Neural crest cell (in vitro differentiated cells): ENCODE results near the gene SHISA8. TPM values are rescaled to one million over a fixed set of nuclear protein-coding genes. Genes with fewer than 3 reads are reported as not detected.
A peak's percentile ranks its signal among the peaks of the same experiment; 100 is the strongest.

Experiments
- DNase-seq: peaks from one replicate; pipeline ENCODE4 v3.0.0; 2021; ENCODE audit warnings: low read depth, mixed read lengths, low spot score
- H3K27ac Mint-ChIP-seq: one replicate; pipeline ENCODE4 v1.8.0; 2021; ENCODE audit warnings: mild to moderate bottlenecking, mixed read lengths; ENCODE audit not compliant: unreplicated experiment
- H3K27me3 Mint-ChIP-seq: 2 replicates; pipeline ENCODE4 v1.8.0; 2021; ENCODE audit warnings: low read depth, mild to moderate bottlenecking, mixed read lengths
- H3K36me3 Mint-ChIP-seq: 2 replicates; pipeline ENCODE4 v1.8.0; 2021; ENCODE audit warnings: low read depth, mild to moderate bottlenecking, mixed read lengths
- H3K4me1 Mint-ChIP-seq: 2 replicates; pipeline ENCODE4 v1.8.0; 2021; ENCODE audit warnings: mixed read lengths
- H3K4me3 Mint-ChIP-seq: one replicate; pipeline ENCODE4 v1.8.0; 2021; ENCODE audit warnings: mild to moderate bottlenecking, mixed read lengths
- H3K9me3 Mint-ChIP-seq: 2 replicates; pipeline ENCODE4 v1.8.0; 2021; ENCODE audit warnings: mixed read lengths
- total RNA-seq: library from RNA; stranded (reverse); gene quantifications from 2 replicates; pipeline ENCODE4 v1.2.1, GENCODE V29; 2021
- TF ChIP-seq, protein P1 (sequence below): fragments of 200-600 bp; sonication (generic); conservative IDR thresholded peaks from 2 replicates; pipeline ENCODE4 v1.5.0; 2021; ENCODE audit warnings: antibody characterized with exemption, mild to moderate bottlenecking

Gene SHISA8
- total RNA-seq, 1 donor from 2014 or later: 0.19 TPM

DNA sequence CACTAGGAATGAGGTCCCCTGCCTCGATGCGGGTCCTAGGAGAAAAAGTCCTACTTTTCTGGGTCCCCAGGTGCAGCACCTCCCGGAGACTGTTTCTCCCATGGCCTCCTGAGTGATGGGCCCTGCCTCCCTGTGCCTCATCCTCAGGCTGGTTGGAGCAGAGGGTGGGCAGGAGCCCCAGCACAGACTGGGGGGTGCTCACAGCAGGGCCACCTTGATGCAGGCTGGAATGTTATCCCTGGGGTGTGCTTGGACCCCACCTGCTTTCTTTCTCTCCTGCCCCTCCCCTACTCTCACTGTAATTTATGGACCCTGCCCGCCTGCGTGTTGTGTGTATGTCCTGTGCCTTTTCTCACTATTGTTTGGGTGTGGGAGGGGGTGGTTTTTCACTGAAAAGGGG, 8.1 kb downstream of the SHISA8 start:
- DNase-seq: no peak

DNA sequence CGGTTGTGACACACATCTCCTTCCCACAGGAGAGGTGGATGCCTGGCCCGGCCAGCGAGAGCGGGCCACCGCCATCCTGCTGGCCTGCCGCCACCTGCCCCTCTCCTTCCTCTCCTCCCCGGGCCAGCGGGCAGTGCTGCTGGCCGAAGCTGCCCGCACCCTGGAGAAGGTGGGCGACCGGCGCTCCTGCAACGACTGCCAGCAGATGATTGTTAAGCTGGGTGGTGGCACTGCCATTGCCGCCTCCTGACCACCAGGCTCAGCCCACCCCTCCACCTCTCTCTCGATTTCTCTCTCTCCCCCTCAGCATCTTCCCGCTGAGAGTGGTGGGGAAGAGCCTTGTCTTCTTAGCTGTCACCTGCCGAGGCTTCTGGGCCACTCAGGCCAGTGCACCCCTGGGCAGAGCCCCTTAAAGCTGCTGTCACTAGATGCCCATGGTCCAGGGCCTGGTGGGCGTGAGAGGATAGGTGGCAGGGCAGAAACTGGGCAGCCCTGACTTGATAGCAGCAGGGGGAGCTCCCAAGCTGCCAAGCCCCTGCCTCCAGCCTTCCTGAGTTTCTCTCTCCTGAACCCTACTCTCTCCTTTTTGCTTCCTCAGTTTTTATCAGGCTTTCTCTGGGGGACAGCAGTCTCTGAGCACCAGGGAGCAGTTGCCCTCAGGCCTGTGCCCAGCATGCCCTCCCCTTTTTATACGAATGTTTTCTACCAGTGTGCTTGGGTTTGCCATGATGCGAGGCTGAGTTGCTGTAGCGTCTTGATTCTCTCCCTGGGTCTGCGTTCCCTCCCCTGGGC, 9.3 kb downstream of the SHISA8 start:
- Mint-ChIP-seq H3K4me3 (no peak overlapping the region), H3K27ac (no peak overlapping the region), H3K4me1 (peaks cover 4% of the 10 kb centered on the region), H3K27me3 (peaks cover 34% of the 10 kb centered on the region), H3K9me3 (no peaks in the 10 kb centered on the region), H3K36me3 (peaks cover 10% of the 10 kb centered on the region)
- TF ChIP-seq, protein P1, sequence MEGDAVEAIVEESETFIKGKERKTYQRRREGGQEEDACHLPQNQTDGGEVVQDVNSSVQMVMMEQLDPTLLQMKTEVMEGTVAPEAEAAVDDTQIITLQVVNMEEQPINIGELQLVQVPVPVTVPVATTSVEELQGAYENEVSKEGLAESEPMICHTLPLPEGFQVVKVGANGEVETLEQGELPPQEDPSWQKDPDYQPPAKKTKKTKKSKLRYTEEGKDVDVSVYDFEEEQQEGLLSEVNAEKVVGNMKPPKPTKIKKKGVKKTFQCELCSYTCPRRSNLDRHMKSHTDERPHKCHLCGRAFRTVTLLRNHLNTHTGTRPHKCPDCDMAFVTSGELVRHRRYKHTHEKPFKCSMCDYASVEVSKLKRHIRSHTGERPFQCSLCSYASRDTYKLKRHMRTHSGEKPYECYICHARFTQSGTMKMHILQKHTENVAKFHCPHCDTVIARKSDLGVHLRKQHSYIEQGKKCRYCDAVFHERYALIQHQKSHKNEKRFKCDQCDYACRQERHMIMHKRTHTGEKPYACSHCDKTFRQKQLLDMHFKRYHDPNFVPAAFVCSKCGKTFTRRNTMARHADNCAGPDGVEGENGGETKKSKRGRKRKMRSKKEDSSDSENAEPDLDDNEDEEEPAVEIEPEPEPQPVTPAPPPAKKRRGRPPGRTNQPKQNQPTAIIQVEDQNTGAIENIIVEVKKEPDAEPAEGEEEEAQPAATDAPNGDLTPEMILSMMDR: no peak
- DNase-seq: no peak

More for the DNA sequence above, 8.1 kb downstream of the SHISA8 start:
- TF ChIP-seq, protein P1: no peak
- H3K27me3 Mint-ChIP-seq: peaks cover 47% of the 10 kb centered on the region
- peaks cover 4% of the 10 kb centered on the region for H3K4me1 Mint-ChIP-seq
- no peaks in the 10 kb centered on the region for H3K9me3 Mint-ChIP-seq
- peaks cover 10% of the 10 kb centered on the region for H3K36me3 Mint-ChIP-seq
- no peak overlapping the region for H3K4me3 Mint-ChIP-seq
- H3K27ac Mint-ChIP-seq: no peak overlapping the region

DNA sequence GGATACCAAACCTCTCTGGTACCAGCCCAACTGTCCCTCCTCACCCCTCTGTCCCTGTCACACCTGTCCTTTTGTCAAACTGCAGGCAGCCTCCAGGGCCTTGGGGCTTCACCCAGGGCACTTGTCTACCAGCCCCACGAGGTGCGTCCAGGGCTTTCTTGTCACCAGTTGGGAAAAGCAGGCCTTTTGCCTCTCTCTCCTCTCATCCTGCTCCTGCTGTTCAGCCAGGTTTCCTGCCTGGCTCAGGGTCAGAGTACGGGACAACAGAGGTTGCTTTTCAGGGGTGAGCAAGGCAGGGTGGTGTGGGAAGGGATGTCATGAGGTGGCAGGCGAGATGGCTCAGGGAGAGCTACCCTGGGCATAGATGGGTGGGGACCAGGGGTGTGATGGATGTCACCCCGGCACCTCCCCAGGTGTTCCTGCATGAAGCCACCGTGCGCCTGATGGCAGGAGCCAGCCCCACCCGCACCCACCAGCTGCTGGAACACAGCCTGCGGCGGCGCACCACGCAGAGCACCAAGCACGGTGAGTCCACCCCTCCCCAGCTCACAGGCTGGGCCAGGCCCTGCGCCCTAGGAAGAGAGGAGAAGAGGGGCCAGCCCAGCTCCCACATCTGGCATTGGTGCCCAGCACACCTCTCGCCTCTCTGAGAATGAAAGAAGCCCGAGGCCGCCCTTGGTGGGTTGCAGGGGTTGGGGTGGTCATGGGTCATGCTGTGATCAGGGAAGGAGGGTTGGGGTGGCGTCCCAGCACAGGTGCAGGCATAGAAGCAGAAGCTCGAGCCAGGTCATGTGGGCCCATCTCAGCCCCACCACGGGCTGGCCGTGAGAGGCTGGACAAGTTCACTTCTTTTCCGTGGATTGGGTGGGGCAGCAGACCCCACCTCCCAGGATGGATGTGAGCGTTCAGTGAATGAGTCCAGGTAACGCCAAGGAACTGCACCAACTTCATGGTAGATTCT, 10.1 kb downstream of the SHISA8 start:
- H3K27ac Mint-ChIP-seq: no peak overlapping the region
- no peak for DNase-seq
- H3K9me3 Mint-ChIP-seq: no peaks in the 10 kb centered on the region
- TF ChIP-seq, protein P1: no peak
- peaks cover 10% of the 10 kb centered on the region for H3K36me3 Mint-ChIP-seq
- H3K4me1 Mint-ChIP-seq: peaks cover 4% of the 10 kb centered on the region
- H3K4me3 Mint-ChIP-seq: peak overlapping the region; percentile 31
- H3K27me3 Mint-ChIP-seq: peaks cover 30% of the 10 kb centered on the region

DNA sequence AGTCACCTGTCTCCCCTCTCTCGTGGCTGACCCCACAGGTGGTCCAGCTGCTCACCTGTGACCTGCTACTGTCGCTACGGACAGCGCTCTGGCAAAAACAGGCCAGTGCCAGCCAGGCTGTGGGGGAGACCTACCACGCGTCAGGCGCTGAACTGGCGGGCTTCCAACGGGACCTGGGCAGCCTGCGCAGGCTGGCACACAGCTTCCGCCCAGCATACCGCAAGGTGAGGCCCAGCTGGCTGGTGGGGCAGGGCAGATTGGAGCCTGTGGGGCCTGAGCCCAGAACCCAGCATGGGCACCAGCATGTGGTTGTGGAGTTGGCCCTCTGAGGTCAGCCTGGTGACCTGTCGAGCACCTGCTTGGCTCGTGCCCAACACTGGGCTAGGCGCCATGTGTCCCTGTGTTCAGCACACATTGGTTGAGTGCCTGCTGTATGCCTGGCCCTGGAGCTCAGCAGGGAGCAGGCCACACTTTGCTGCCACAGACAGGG, 11.9 kb downstream of the SHISA8 start:
- Mint-ChIP-seq H3K36me3 (peaks cover 8% of the 10 kb centered on the region), H3K27ac (no peak overlapping the region), H3K4me3 (no peak overlapping the region)

DNA sequence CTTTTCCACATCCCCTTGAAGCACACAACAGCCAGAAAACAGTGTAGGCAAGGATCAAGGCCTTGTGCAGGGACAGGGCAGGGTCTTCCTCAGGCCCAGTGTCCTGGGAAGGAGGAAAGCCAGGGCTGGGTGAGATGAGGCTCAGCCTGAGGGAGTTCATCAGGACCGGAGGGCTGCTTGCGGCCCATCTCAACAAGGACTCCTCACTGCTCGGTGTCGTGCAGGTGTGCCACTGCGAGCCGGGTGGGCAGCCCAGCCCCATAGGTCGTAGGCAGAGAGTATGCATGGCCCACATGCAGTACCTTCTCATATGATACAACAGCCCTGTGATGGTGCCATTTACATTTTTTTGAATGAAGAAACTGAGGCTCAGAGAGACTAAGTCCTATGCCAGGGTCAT, 12.9 kb downstream of the SHISA8 start:
- Mint-ChIP-seq H3K4me3 (peak overlapping the region; percentile 60), H3K27me3 (peaks cover 5% of the 10 kb centered on the region), H3K4me1 (no peaks in the 10 kb centered on the region), H3K27ac (no peak overlapping the region), H3K9me3 (no peaks in the 10 kb centered on the region), H3K36me3 (peaks cover 5% of the 10 kb centered on the region)
- TF ChIP-seq, protein P1: no peak
- DNase-seq: no peak

More for the DNA sequence above, 11.9 kb downstream of the SHISA8 start:
- no peak for DNase-seq
- no peaks in the 10 kb centered on the region for H3K4me1 Mint-ChIP-seq
- TF ChIP-seq, protein P1: no peak
- H3K9me3 Mint-ChIP-seq: no peaks in the 10 kb centered on the region
- peaks cover 12% of the 10 kb centered on the region for H3K27me3 Mint-ChIP-seq
